Measurements from ENCODE around the gene ZEB2.

The ZEB2 gene

DNA sequence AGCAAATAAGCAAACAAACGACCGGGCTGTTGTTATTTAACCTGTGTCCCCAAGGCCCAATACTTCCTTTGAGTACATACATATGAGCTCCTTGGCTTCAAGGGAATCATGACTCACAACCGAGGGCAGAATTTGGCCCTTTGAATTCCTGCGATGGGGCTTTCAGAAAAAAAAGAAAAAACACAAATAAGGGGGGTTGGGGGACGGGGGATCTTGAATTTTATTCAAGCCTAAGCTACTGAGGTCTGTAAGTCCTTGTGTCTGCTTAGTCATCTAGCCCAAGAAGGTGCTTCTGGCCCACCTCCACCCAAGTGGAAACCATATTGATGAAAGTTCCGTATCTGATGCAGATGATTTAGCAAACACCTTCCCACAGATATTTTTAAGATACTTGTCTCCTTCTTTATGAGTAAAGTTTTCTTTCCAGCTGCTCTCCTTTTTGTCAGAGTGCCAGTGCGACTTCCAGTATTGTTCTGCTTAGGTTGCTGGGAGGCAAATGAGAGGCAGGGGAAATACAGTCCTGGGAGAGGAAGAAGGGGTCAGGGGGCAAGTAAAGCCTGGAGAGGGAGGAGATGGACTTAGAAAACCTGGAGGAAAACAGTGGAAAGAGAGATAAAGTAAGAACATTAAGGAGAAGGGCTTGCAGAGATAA is 169.6 kb downstream of the ZEB2 start:
- Histone ChIP-seq H2AFZ (ENCODE audit: low read length) (no peak overlapping the region; the same call in 1 of the 2 replicates), H3K79me2 (ENCODE audit: insufficient read depth, low read length) (no peaks in the 10 kb centered on the region), H3F3A (ENCODE audit: low read depth) (no peaks in the 10 kb centered on the region), H3K9me2 (replicated peaks; ENCODE audit: low read depth, low read length) (no peaks in the 10 kb centered on the region), H3K4me1 (ENCODE audit: insufficient read depth, low read length, poor library complexity, severe bottlenecking) (no peaks in the 10 kb centered on the region), H3K9ac (ENCODE audit: low read depth, low read length, poor library complexity, severe bottlenecking) (no peak overlapping the region), H3K36me3 (ENCODE audit: insufficient read depth, low read length) (no peaks in the 10 kb centered on the region), H3K9me3 (ENCODE audit: insufficient read depth, low read depth, low read length) (no peaks in the 10 kb centered on the region), H3K4me3 (ENCODE audit: low read length, poor library complexity, severe bottlenecking) (no peak overlapping the region), H4K20me1 (ENCODE audit: insufficient read depth, low read length, poor library complexity, severe bottlenecking) (no peaks in the 10 kb centered on the region), H3K27me3 (ENCODE audit: insufficient read depth, low read length, poor library complexity, severe bottlenecking) (no peaks in the 10 kb centered on the region), H3K4me2 (ENCODE audit: low read depth, low read length, poor library complexity, severe bottlenecking) (no peak overlapping the region)
- TF ChIP-seq, protein P1, sequence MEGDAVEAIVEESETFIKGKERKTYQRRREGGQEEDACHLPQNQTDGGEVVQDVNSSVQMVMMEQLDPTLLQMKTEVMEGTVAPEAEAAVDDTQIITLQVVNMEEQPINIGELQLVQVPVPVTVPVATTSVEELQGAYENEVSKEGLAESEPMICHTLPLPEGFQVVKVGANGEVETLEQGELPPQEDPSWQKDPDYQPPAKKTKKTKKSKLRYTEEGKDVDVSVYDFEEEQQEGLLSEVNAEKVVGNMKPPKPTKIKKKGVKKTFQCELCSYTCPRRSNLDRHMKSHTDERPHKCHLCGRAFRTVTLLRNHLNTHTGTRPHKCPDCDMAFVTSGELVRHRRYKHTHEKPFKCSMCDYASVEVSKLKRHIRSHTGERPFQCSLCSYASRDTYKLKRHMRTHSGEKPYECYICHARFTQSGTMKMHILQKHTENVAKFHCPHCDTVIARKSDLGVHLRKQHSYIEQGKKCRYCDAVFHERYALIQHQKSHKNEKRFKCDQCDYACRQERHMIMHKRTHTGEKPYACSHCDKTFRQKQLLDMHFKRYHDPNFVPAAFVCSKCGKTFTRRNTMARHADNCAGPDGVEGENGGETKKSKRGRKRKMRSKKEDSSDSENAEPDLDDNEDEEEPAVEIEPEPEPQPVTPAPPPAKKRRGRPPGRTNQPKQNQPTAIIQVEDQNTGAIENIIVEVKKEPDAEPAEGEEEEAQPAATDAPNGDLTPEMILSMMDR (conservative IDR thresholded peaks at IDR 0.05; ENCODE audit: low read length) = no peak
- TF ChIP-seq EZH2phosphoT487 (IDR thresholded peaks at IDR 0.05; ENCODE audit: borderline replicate concordance) = no peak

DNA sequence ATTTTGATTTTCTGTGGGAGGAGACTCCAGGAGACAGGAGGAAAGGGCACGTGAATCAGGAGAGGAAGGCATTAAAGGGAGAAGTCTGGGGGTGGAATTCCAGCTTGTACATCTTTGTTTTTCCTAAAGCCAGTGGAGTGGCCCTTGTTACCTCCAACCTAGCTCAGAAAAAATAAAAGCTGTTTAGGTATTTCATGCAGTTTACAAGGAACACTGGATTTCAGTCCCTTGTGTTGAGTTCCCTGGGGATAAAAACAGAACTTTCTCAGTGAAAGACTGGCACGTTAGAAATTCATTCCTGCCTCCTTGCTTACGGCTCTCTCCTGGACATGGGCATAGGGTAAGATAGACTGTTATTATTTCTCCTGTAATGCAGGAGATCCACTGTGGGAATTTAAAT is 170.2 kb downstream of the ZEB2 start:
- H3K9me2 ChIP-seq (replicated peaks; ENCODE audit: low read depth, low read length) = no peaks in the 10 kb centered on the region
- no peak overlapping the region for H2AFZ ChIP-seq (ENCODE audit: low read length)
- no peaks in the 10 kb centered on the region for H4K20me1 ChIP-seq (ENCODE audit: insufficient read depth, low read length, poor library complexity, severe bottlenecking)
- H3F3A ChIP-seq (ENCODE audit: low read depth) = no peaks in the 10 kb centered on the region
- no peaks in the 10 kb centered on the region for H3K4me1 ChIP-seq (ENCODE audit: insufficient read depth, low read length, poor library complexity, severe bottlenecking)
- H3K9me3 ChIP-seq (ENCODE audit: insufficient read depth, low read depth, low read length) = no peaks in the 10 kb centered on the region
- H3K27me3 ChIP-seq (ENCODE audit: insufficient read depth, low read length, poor library complexity, severe bottlenecking) = no peaks in the 10 kb centered on the region
- TF ChIP-seq, protein P1 (conservative IDR thresholded peaks at IDR 0.05; ENCODE audit: low read length) = no peak
- no peak for TF ChIP-seq EZH2phosphoT487 (IDR thresholded peaks at IDR 0.05; ENCODE audit: borderline replicate concordance)
- H3K79me2 ChIP-seq (ENCODE audit: insufficient read depth, low read length) = no peaks in the 10 kb centered on the region
- H3K36me3 ChIP-seq (ENCODE audit: insufficient read depth, low read length) = no peaks in the 10 kb centered on the region
- no peak overlapping the region for H3K4me2 ChIP-seq (ENCODE audit: low read depth, low read length, poor library complexity, severe bottlenecking)
- H3K4me3 ChIP-seq (ENCODE audit: low read length, poor library complexity, severe bottlenecking) = no peak overlapping the region
- no peak overlapping the region for H3K9ac ChIP-seq (ENCODE audit: low read depth, low read length, poor library complexity, severe bottlenecking)

DNA sequence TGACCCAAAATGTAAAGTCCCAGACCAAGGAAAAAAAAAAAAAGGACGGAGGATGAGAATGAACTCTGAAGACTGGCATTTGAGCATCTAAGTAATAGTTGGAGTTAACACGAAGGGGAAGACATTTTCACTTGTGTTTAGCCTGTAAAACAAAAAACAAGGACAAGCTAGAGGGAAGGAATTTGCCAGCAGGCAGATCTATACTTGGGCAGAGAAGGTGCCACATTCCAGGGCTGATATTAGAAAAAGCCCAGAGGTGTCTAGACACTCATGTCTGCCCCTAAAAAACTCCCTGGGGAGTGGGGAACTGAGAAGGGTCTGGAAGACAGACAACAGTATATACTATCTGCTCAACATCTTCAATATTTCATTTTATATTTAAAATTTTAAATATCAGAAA is 171.1 kb downstream of the ZEB2 start:
- TF ChIP-seq, protein P1 (conservative IDR thresholded peaks at IDR 0.05; ENCODE audit: low read length) = no peak
- TF ChIP-seq EZH2phosphoT487 (IDR thresholded peaks at IDR 0.05; ENCODE audit: borderline replicate concordance) = no peak
- Histone ChIP-seq H3K9ac (ENCODE audit: low read depth, low read length, poor library complexity, severe bottlenecking) (no peak overlapping the region), H4K20me1 (ENCODE audit: insufficient read depth, low read length, poor library complexity, severe bottlenecking) (no peaks in the 10 kb centered on the region), H3K4me2 (ENCODE audit: low read depth, low read length, poor library complexity, severe bottlenecking) (no peak overlapping the region), H3K4me3 (ENCODE audit: low read length, poor library complexity, severe bottlenecking) (no peak overlapping the region), H3F3A (ENCODE audit: low read depth) (no peaks in the 10 kb centered on the region), H3K9me3 (ENCODE audit: insufficient read depth, low read depth, low read length) (no peaks in the 10 kb centered on the region), H3K9me2 (replicated peaks; ENCODE audit: low read depth, low read length) (no peaks in the 10 kb centered on the region), H3K79me2 (ENCODE audit: insufficient read depth, low read length) (no peaks in the 10 kb centered on the region), H3K4me1 (ENCODE audit: insufficient read depth, low read length, poor library complexity, severe bottlenecking) (no peaks in the 10 kb centered on the region), H2AFZ (ENCODE audit: low read length) (peak overlapping the region; percentile 73; the same call in 1 of the 2 replicates), H3K36me3 (ENCODE audit: insufficient read depth, low read length) (no peaks in the 10 kb centered on the region), H3K27me3 (ENCODE audit: insufficient read depth, low read length, poor library complexity, severe bottlenecking) (no peaks in the 10 kb centered on the region)

Measured in Loucy (cell line).